ENCODE results near the gene NKAIN4. TPM values are rescaled to one million over a fixed set of nuclear protein-coding genes. Genes with fewer than 3 reads are reported as not detected.

NKAIN4 gene
- total and polyA plus RNA-seq, 2 experiments from 2014 or later = 12.6 to 13.2 TPM

GRCh38 chr20:63191400-63191799 is 62.9 kb downstream of the NKAIN4 start:
- Histone ChIP-seq H3K4me1 (ENCODE audit: insufficient read depth) (peaks cover 5% of the 10 kb centered on the region; the same call in 1 of the 2 replicates), H3K4me3 (no peak overlapping the region), H3F3A (replicated peaks; ENCODE audit: low read depth) (0 out of 2 replicates have a peak, but pooled peaks cover 6% of the 10 kb centered on the region), H4K20me1 (replicated peaks; ENCODE audit: insufficient read depth) (peaks cover 14% of the 10 kb centered on the region), H3K36me3 (ENCODE audit: insufficient read depth) (peaks cover 7% of the 10 kb centered on the region; the same call in 1 of the 2 replicates), H2AFZ (no peak overlapping the region), H3K9me2 (ENCODE audit: insufficient read depth) (no peaks in the 10 kb centered on the region), H3K27me3 (ENCODE audit: insufficient read depth) (no peaks in the 10 kb centered on the region), H3K27ac (ENCODE audit: low read depth) (no peak overlapping the region), H3K4me2 (no peak overlapping the region), H3K79me2 (replicated peaks; ENCODE audit: insufficient read depth) (peaks cover 18% of the 10 kb centered on the region)
- peaks cover 34% of the 10 kb centered on the region for H3K27me3 Mint-ChIP-seq (ENCODE audit: insufficient read depth, low read depth, poor library complexity)
- H3K27ac Mint-ChIP-seq = no peak overlapping the region
- no peak overlapping the region for H3K4me3 Mint-ChIP-seq
- no peaks in the 10 kb centered on the region; the same call in 2 of the 3 replicates for H3K9me3 Mint-ChIP-seq
- TF ChIP-seq JUNB (IDR thresholded peaks at IDR 0.05; ENCODE audit: unreplicated experiment) (no peak), NANOG (IDR thresholded peaks at IDR 0.05; ENCODE audit: borderline replicate concordance) (no peak), ZNF114 (CRISPR knock-in tag; IDR thresholded peaks at IDR 0.05) (no peak), POLR2AphosphoS5 (IDR thresholded peaks at IDR 0.05; ENCODE audit: low read depth) (no peak), CREB1 (CRISPR knock-in tag; IDR thresholded peaks at IDR 0.05; ENCODE audit: low read depth) (no peak), CTCF (conservative IDR thresholded peaks at IDR 0.05; ENCODE audit: low read depth in 2 of 2) (no peak), ZNF462 (CRISPR knock-in tag; IDR thresholded peaks at IDR 0.05) (no peak), ZNF331 (CRISPR knock-in tag; IDR thresholded peaks at IDR 0.05; ENCODE audit: low read depth) (no peak), REST (IDR thresholded peaks at IDR 0.05; ENCODE audit: unreplicated experiment) (no peak), ETS1 (IDR thresholded peaks at IDR 0.05) (no peak), STAT1 (IDR thresholded peaks at IDR 0.05; ENCODE audit: unreplicated experiment) (no peak), EZH2 (IDR thresholded peaks at IDR 0.05; ENCODE audit: low read depth, unreplicated experiment) (no peak), EZH2phosphoT487 (IDR thresholded peaks at IDR 0.05; ENCODE audit: unreplicated experiment) (no peak)
- DNase-seq (ENCODE audit: low spot score) (no peak), ATAC-seq (no peak; the same call in 2 of the 3 replicates)
- peaks cover 5% of the 10 kb centered on the region; the same call in 1 of the 3 replicates for H3K4me1 Mint-ChIP-seq
- H3K36me3 Mint-ChIP-seq (ENCODE audit: low read depth) = peaks cover 17% of the 10 kb centered on the region
